Gastrocnemius medialis (tissue), 4 donors: ENCODE data around the gene RXRA.
A peak's percentile ranks its signal among the peaks of the same experiment; 100 is the strongest.

Source experiments
- CTCF ChIP-seq, 5 experiments: fragments of 450-650 bp in 3 of 5; fragments of 200-600 bp in 2 of 5; sonication (generic) in 2 of 5; IDR thresholded peaks in 4 of 5; conservative IDR thresholded peaks in 1 of 5; 1 replicate in 4 of 5; 2 replicates in 1 of 5; pipeline ENCODE4 v1.5.1; 2016 to 2019; ENCODE audit warnings: antibody characterized with exemption in 5 of 5, mild to moderate bottlenecking in 3 of 5, moderate library complexity in 3 of 5
- POLR2A ChIP-seq, 2 donors: fragments of 450-650 bp; IDR thresholded peaks; one replicate each; pipeline ENCODE4 v1.6.1; 2017; ENCODE audit warnings: antibody characterized with exemption in 2 of 2, mild to moderate bottlenecking in 2 of 2, moderate library complexity in 2 of 2

- TF ChIP-seq CTCF (IDR thresholded peaks at IDR 0.05 in 4 of 5, conservative IDR thresholded peaks at IDR 0.05 in 1 of 5) (no peak), POLR2A (IDR thresholded peaks at IDR 0.05) (peak; percentile 17 to 29)
These were observed 1.5 kb downstream of the RXRA start for GRCh38 chr9:134327671-134328231.
